ENCODE data around the gene SIVA1. TPM values are rescaled to one million over a fixed set of nuclear protein-coding genes. Genes with fewer than 3 reads are reported as not detected.

SIVA1 gene
- total RNA-seq, 1 donor from 2014 or later, result 47.0 TPM

DNA sequence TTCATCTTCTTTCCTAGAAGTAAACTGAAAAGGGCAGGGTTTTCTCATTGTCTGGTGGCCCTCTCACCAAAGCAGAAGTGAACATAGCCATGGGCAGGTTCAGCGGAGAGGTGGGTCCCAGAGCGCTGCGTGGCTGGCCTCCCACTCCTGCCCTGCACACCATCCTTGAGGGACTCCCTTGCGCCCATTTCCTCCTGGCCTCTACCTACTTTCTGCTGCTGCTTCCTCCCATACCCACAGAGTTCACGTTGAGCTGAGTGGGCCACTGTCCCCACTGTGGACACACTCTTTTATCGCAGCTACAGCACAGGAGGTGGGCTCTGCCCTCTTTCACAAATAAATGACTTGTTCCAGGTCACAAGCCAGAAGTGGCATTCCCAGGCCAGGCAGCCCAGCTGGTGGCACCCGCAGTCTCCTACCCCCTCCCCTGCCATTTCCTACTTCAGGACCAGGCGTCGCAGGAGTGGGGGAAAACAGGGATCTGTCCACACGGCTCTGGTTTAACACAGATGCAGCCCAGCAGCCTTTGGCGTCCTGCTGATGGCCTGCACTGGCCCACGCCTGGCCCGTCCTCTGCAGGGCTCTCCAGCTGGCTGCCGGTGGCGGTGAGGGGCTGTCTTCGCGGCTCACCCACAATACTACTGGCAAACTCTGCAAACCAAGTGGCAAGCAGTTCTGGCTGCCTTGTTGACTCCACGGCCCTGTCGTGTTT is 4.9 kb downstream of the SIVA1 start:
- no peak overlapping the region for H3K4me3 Mint-ChIP-seq (ENCODE audit: unreplicated experiment)
- H3K27ac Mint-ChIP-seq (ENCODE audit: unreplicated experiment), result no peak overlapping the region
- TF ChIP-seq, protein P1, sequence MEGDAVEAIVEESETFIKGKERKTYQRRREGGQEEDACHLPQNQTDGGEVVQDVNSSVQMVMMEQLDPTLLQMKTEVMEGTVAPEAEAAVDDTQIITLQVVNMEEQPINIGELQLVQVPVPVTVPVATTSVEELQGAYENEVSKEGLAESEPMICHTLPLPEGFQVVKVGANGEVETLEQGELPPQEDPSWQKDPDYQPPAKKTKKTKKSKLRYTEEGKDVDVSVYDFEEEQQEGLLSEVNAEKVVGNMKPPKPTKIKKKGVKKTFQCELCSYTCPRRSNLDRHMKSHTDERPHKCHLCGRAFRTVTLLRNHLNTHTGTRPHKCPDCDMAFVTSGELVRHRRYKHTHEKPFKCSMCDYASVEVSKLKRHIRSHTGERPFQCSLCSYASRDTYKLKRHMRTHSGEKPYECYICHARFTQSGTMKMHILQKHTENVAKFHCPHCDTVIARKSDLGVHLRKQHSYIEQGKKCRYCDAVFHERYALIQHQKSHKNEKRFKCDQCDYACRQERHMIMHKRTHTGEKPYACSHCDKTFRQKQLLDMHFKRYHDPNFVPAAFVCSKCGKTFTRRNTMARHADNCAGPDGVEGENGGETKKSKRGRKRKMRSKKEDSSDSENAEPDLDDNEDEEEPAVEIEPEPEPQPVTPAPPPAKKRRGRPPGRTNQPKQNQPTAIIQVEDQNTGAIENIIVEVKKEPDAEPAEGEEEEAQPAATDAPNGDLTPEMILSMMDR (IDR thresholded peaks at IDR 0.05), result no peak
- no peak for DNase-seq (ENCODE audit: low spot score)
- H3K9me3 Mint-ChIP-seq (ENCODE audit: low read depth), result no peaks in the 10 kb centered on the region
- H3K27me3 Mint-ChIP-seq (ENCODE audit: low read depth), result no peaks in the 10 kb centered on the region
- peaks cover 19% of the 10 kb centered on the region for H3K4me1 Mint-ChIP-seq (ENCODE audit: low read depth)
- H3K36me3 Mint-ChIP-seq (ENCODE audit: low read depth), result peaks cover 24% of the 10 kb centered on the region

DNA sequence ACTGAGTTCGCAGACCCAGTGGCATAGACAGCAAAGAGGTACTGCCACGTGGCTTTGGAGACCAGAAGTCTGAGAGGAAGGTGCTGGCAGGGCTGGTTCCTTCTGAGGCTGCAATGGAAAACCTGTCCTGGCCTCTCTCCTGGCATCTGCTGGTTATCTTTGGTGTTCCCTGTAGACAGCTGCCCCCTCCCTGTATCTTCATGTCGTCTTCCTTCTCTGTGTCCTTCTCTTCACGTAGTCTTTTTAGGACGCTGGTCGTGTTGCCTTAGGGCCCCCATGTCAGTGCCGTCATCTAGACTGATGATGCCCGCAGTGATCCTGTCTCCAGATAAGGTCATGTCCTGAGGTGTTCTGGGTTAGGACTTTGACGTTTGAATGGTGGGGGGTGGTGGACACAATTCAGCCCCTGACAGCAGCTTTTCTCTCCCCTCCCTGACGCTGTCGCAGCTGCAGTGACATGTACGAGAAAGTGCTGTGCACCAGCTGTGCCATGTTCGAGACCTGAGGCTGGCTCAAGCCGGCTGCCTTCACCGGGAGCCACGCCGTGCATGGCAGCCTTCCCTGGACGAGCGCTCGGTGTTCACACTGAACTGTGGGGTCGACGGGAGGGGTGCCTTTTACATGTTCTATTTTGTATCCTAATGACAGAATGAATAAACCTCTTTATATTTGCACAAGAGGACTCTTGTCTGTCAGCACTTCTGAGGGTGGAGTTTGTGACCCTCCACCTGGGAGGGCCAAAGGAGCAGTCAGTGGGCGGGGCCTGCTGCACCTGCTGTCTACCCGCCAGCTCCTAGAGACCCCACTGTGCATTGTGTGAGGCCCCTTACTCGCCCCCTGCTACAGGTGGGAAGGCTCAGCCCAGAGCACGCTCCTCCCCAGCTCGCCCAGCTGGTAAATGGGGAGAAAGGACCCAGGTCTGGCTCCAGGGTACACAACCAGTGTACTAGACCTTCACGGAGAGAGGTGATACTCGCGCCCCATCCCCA is 6.3 kb downstream of the SIVA1 start:
- DNase-seq (ENCODE audit: low spot score), result no peak
- Mint-ChIP-seq H3K27me3 (ENCODE audit: low read depth) (no peaks in the 10 kb centered on the region), H3K27ac (ENCODE audit: unreplicated experiment) (no peak overlapping the region), H3K9me3 (ENCODE audit: low read depth) (no peaks in the 10 kb centered on the region), H3K4me1 (ENCODE audit: low read depth) (peaks cover 11% of the 10 kb centered on the region), H3K36me3 (ENCODE audit: low read depth) (peaks cover 26% of the 10 kb centered on the region), H3K4me3 (ENCODE audit: unreplicated experiment) (no peak overlapping the region)
- TF ChIP-seq, protein P1 (IDR thresholded peaks at IDR 0.05), result no peak

DNA sequence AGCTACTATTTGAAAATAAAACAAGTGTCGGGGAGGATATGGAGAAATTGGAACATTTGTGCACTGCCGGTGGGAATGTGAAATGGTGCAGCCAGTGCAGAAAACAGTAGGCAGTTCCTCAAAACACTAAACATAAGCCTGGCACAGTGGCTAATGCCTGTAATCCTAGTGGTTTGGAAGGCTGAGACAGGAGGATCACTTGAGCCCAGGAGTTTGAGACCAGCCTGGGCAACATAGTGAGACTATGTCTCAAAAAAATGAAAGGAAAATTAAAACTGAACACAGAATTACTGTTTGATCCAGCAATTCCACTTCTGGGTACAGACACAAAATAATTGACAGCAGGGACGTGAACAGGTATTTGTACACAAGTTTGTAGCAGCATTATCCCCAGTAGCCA is 12.6 kb downstream of the SIVA1 start:
- H3K36me3 Mint-ChIP-seq (ENCODE audit: low read depth), result peaks cover 14% of the 10 kb centered on the region
- H3K27ac Mint-ChIP-seq (ENCODE audit: unreplicated experiment), result no peak overlapping the region
- H3K4me3 Mint-ChIP-seq (ENCODE audit: unreplicated experiment), result no peak overlapping the region

DNA sequence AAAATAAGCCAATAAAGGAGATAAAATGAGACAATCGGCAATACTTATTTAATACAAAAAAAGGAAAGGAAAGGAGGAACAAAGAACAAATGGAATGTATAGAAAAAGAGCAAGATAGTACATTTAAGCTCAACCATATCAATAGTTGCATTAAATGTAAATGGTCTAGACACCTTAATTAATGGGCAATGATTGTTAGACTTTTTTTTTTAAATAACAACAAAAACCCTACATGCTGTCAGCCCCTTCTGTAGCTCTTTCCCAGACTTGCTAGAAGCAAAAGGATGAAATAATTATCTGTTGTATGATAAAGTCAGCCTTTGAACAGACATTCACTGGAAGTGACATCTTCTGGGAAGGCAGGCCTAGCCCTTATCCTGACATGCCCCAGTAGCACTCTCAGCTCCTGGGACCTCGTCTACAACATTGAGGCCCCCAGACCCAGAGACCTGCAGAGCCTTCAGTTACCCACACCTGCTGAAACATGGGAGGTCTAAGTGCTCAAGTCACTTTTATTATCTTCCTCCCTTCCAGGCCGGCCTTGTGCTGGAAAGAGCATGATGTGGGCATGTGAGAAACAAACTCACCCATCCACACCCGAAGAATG is 13.4 kb downstream of the SIVA1 start:
- Mint-ChIP-seq H3K4me1 (ENCODE audit: low read depth) (peaks cover 11% of the 10 kb centered on the region), H3K4me3 (ENCODE audit: unreplicated experiment) (no peak overlapping the region), H3K36me3 (ENCODE audit: low read depth) (peaks cover 17% of the 10 kb centered on the region), H3K9me3 (ENCODE audit: low read depth) (peaks cover 10% of the 10 kb centered on the region), H3K27ac (ENCODE audit: unreplicated experiment) (no peak overlapping the region), H3K27me3 (ENCODE audit: low read depth) (no peaks in the 10 kb centered on the region)
- TF ChIP-seq, protein P1 (IDR thresholded peaks at IDR 0.05), result no peak
- DNase-seq (ENCODE audit: low spot score), result no peak

More for the DNA sequence above, 12.6 kb downstream of the SIVA1 start:
- H3K9me3 Mint-ChIP-seq (ENCODE audit: low read depth), result peaks cover 6% of the 10 kb centered on the region
- no peaks in the 10 kb centered on the region for H3K27me3 Mint-ChIP-seq (ENCODE audit: low read depth)
- TF ChIP-seq, protein P1 (IDR thresholded peaks at IDR 0.05), result no peak
- peaks cover 11% of the 10 kb centered on the region for H3K4me1 Mint-ChIP-seq (ENCODE audit: low read depth)
- no peak for DNase-seq (ENCODE audit: low spot score)
